ENCODE results near the gene USP31.
"Not testable (repeated sequence)": the region's sequence is repeated elsewhere in the genome, so short reads cannot be mapped to it uniquely, and the experiment has no call there.

Gene USP31

GRCh38 chr16:23131036-23131435 is 18.2 kb downstream of the USP31 start:
- no peak for DNase-seq

GRCh38 chr16:23129686-23130085 is 19.6 kb downstream of the USP31 start:
- DNase-seq, result no peak

- no peak for DNase-seq
Observed at GRCh38 chr16:23128056-23128455, 21.2 kb downstream of the USP31 start.

GRCh38 chr16:23125277-23125676 is 24.0 kb downstream of the USP31 start:
- DNase-seq, result no peak

- no peak for DNase-seq
Observed at GRCh38 chr16:23124315-23124714, 24.9 kb downstream of the USP31 start.

- no peak for DNase-seq
Observed at GRCh38 chr16:23122144-23122543, 27.1 kb downstream of the USP31 start.

GRCh38 chr16:23121024-23121423 is 28.2 kb downstream of the USP31 start:
- no peak for DNase-seq

- no peak for DNase-seq
Observed at GRCh38 chr16:23120562-23120961, 28.7 kb downstream of the USP31 start.

GRCh38 chr16:23119570-23119969 is 29.7 kb downstream of the USP31 start:
- no peak for DNase-seq

GRCh38 chr16:23114131-23114904 is 34.9 kb downstream of the USP31 start:
- no peak for DNase-seq

- no peak for DNase-seq
Observed at GRCh38 chr16:23113185-23113584, 36.1 kb downstream of the USP31 start.

GRCh38 chr16:23110257-23110899 is 38.9 kb downstream of the USP31 start:
- no peak for DNase-seq

GRCh38 chr16:23107936-23108335 is 41.3 kb downstream of the USP31 start:
- DNase-seq, result no peak

- DNase-seq, result no peak
Observed at GRCh38 chr16:23107117-23107516, 42.1 kb downstream of the USP31 start.

GRCh38 chr16:23105309-23105708 is 43.9 kb downstream of the USP31 start:
- DNase-seq, result no peak

- no peak for DNase-seq
Observed at GRCh38 chr16:23104032-23104955, 45.0 kb downstream of the USP31 start.

- DNase-seq, result no peak
Observed at GRCh38 chr16:23103603-23104002, 45.6 kb downstream of the USP31 start.

- DNase-seq, result no peak
Observed at GRCh38 chr16:23101012-23101550, 48.2 kb downstream of the USP31 start.

- not testable (repeated sequence) for DNase-seq
Observed at GRCh38 chr16:23096450-23096849, 52.8 kb downstream of the USP31 start.

- DNase-seq, result not testable (repeated sequence)
Observed at GRCh38 chr16:23094136-23094535, 55.1 kb downstream of the USP31 start.

- DNase-seq, result no peak
Observed at GRCh38 chr16:23092801-23093117, 56.5 kb downstream of the USP31 start.

- DNase-seq, result no peak
Observed at GRCh38 chr16:23092072-23092800, 57.0 kb downstream of the USP31 start.

GRCh38 chr16:23089111-23089510 is 60.1 kb downstream of the USP31 start:
- no peak for DNase-seq

All from activated gamma-delta T cell (primary cell).